IPS-15b (cell line): ENCODE data around the gene P4HB.

ENCODE experiments used
- H3K27me3 ChIP-seq: one replicate; pipeline ENCODE4 v1.6.1; 2013; ENCODE audit warnings: low read length; ENCODE audit not compliant: control insufficient read depth, insufficient read depth
- H3K36me3 ChIP-seq: one replicate; pipeline ENCODE4 v1.6.1; 2013; ENCODE audit warnings: low read length; ENCODE audit not compliant: control insufficient read depth, insufficient read depth
- H3K4me1 ChIP-seq: one replicate; pipeline ENCODE4 v1.6.1; 2013; ENCODE audit warnings: mild to moderate bottlenecking, low read length; ENCODE audit not compliant: control insufficient read depth, insufficient read depth
- H3K4me3 ChIP-seq: one replicate; pipeline ENCODE4 v1.5.1; 2013; ENCODE audit warnings: low read depth, low read length
- H3K9ac ChIP-seq: one replicate; pipeline ENCODE4 v1.6.1; 2013; ENCODE audit warnings: low read depth, mild to moderate bottlenecking, low read length
- H3K9me3 ChIP-seq: one replicate; pipeline ENCODE4 v1.6.1; 2013; ENCODE audit warnings: mild to moderate bottlenecking, low read length; ENCODE audit not compliant: control insufficient read depth, insufficient read depth

Gene P4HB

GRCh38 chr17:81846743-81847689 is 13.3 kb downstream of the P4HB start:
- no peaks in the 10 kb centered on the region for H3K27me3 ChIP-seq
- no peaks in the 10 kb centered on the region for H3K9me3 ChIP-seq
- H3K4me1 ChIP-seq: no peaks in the 10 kb centered on the region
- H3K4me3 ChIP-seq: no peak overlapping the region
- peaks cover 59% of the 10 kb centered on the region for H3K36me3 ChIP-seq
- H3K9ac ChIP-seq: no peak overlapping the region

- H3K9ac ChIP-seq: no peak overlapping the region
- no peaks in the 10 kb centered on the region for H3K9me3 ChIP-seq
- no peaks in the 10 kb centered on the region for H3K27me3 ChIP-seq
- H3K4me1 ChIP-seq: no peaks in the 10 kb centered on the region
- no peak overlapping the region for H3K4me3 ChIP-seq
- H3K36me3 ChIP-seq: peaks cover 50% of the 10 kb centered on the region
Measured at GRCh38 chr17:81845881-81846742, 14.2 kb downstream of the P4HB start.

GRCh38 chr17:81845361-81845760 is 15.0 kb downstream of the P4HB start:
- Histone ChIP-seq H3K4me1 (no peaks in the 10 kb centered on the region), H3K9me3 (no peaks in the 10 kb centered on the region), H3K4me3 (no peak overlapping the region), H3K9ac (no peak overlapping the region), H3K27me3 (no peaks in the 10 kb centered on the region), H3K36me3 (peaks cover 50% of the 10 kb centered on the region)

- H3K27me3 ChIP-seq: no peaks in the 10 kb centered on the region
- peaks cover 50% of the 10 kb centered on the region for H3K36me3 ChIP-seq
- no peaks in the 10 kb centered on the region for H3K9me3 ChIP-seq
- H3K9ac ChIP-seq: no peak overlapping the region
- H3K4me3 ChIP-seq: no peak overlapping the region
- H3K4me1 ChIP-seq: no peaks in the 10 kb centered on the region
Measured at GRCh38 chr17:81844887-81845286, 15.4 kb downstream of the P4HB start.

GRCh38 chr17:81844327-81844851 is 15.9 kb downstream of the P4HB start:
- Histone ChIP-seq H3K27me3 (no peaks in the 10 kb centered on the region), H3K4me1 (no peaks in the 10 kb centered on the region), H3K9ac (no peak overlapping the region), H3K4me3 (no peak overlapping the region), H3K36me3 (peaks cover 50% of the 10 kb centered on the region), H3K9me3 (no peaks in the 10 kb centered on the region)

GRCh38 chr17:81843713-81844326 is 16.5 kb downstream of the P4HB start:
- H3K36me3 ChIP-seq: peaks cover 50% of the 10 kb centered on the region
- no peaks in the 10 kb centered on the region for H3K4me1 ChIP-seq
- H3K4me3 ChIP-seq: no peak overlapping the region
- no peaks in the 10 kb centered on the region for H3K27me3 ChIP-seq
- no peaks in the 10 kb centered on the region for H3K9me3 ChIP-seq
- no peak overlapping the region for H3K9ac ChIP-seq

GRCh38 chr17:81842725-81843504 is 17.4 kb downstream of the P4HB start:
- no peak overlapping the region for H3K4me3 ChIP-seq
- H3K36me3 ChIP-seq: peaks cover 50% of the 10 kb centered on the region
- no peaks in the 10 kb centered on the region for H3K4me1 ChIP-seq
- no peaks in the 10 kb centered on the region for H3K9me3 ChIP-seq
- H3K27me3 ChIP-seq: no peaks in the 10 kb centered on the region
- no peak overlapping the region for H3K9ac ChIP-seq

GRCh38 chr17:81842378-81842724 is 18.0 kb downstream of the P4HB start:
- Histone ChIP-seq H3K27me3 (no peaks in the 10 kb centered on the region), H3K4me3 (no peak overlapping the region), H3K9me3 (no peaks in the 10 kb centered on the region), H3K4me1 (no peaks in the 10 kb centered on the region), H3K9ac (no peak overlapping the region), H3K36me3 (peaks cover 47% of the 10 kb centered on the region)

GRCh38 chr17:81841866-81842265 is 18.5 kb downstream of the P4HB start:
- no peaks in the 10 kb centered on the region for H3K27me3 ChIP-seq
- peaks cover 42% of the 10 kb centered on the region for H3K36me3 ChIP-seq
- no peak overlapping the region for H3K9ac ChIP-seq
- H3K9me3 ChIP-seq: no peaks in the 10 kb centered on the region
- H3K4me3 ChIP-seq: no peak overlapping the region
- no peaks in the 10 kb centered on the region for H3K4me1 ChIP-seq

- Histone ChIP-seq H3K4me3 (no peak overlapping the region), H3K27me3 (no peaks in the 10 kb centered on the region), H3K9ac (no peak overlapping the region), H3K9me3 (no peaks in the 10 kb centered on the region), H3K36me3 (peaks cover 34% of the 10 kb centered on the region), H3K4me1 (no peaks in the 10 kb centered on the region)
Measured at GRCh38 chr17:81840826-81841778, 19.2 kb downstream of the P4HB start.
